GM18870 (cell line): ENCODE measurements around the gene TOMM20.

Experiments used
- ATAC-seq: cut with Tn5 transposase; IDR thresholded peaks from one replicate; pipeline ENCODE4 v1.9.1; 2021; ENCODE audit warnings: moderate library complexity; ENCODE audit not compliant: unreplicated experiment

The TOMM20 gene

GRCh38 chr1:235136111-235136510 is 7.5 kb upstream of the TOMM20 start:
- no peak for ATAC-seq

GRCh38 chr1:235134171-235134570 is 5.5 kb upstream of the TOMM20 start:
- no peak for ATAC-seq

DNA sequence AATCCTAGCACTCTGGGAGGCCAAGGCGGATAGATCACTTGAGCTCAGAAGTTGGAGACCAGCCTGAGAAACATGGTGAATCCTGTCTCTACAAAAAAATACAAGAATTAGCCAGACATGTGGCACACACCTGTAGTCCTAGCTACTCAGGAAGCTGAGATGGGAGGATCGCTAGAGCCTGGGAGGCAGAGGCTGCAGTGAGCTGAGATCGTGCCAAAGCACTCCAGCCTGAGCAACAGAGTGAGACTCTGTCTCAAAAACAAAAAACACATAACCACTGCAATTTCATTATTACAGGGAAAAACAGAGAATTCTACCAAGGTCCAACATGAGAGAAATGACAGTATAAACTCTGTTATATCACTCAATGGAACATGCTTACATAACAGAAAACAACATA is 4.4 kb upstream of the TOMM20 start:
- no peak for ATAC-seq

GRCh38 chr1:235131961-235132360 is 3.3 kb upstream of the TOMM20 start:
- no peak for ATAC-seq

DNA sequence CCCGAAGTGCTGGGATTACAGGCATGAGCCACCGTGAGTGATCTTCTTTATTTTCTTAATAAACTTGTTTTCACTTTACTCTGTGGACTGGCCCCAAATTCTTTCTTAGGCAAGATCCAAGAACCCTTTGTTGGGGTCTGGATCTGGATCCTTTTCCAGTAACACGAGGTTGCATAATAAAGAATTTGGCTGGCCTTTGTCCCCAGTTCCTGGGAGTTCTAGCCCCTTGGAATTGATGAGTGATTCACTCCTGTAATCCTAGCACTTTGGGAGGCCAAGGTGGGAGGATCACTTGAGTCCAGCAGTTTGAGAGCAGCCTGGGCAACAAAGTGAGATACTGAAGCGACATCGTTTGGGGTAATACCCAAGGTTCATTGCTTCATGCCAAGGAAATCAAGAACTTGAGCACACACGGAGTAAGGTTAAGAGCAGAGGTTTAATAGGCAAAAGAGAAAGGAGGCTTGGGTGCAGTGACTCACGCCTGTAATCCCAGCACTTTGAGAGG is 2.2 kb upstream of the TOMM20 start:
- no peak for ATAC-seq

GRCh38 chr1:235129774-235130570 is 1.3 kb upstream of the TOMM20 start:
- no peak for ATAC-seq

DNA sequence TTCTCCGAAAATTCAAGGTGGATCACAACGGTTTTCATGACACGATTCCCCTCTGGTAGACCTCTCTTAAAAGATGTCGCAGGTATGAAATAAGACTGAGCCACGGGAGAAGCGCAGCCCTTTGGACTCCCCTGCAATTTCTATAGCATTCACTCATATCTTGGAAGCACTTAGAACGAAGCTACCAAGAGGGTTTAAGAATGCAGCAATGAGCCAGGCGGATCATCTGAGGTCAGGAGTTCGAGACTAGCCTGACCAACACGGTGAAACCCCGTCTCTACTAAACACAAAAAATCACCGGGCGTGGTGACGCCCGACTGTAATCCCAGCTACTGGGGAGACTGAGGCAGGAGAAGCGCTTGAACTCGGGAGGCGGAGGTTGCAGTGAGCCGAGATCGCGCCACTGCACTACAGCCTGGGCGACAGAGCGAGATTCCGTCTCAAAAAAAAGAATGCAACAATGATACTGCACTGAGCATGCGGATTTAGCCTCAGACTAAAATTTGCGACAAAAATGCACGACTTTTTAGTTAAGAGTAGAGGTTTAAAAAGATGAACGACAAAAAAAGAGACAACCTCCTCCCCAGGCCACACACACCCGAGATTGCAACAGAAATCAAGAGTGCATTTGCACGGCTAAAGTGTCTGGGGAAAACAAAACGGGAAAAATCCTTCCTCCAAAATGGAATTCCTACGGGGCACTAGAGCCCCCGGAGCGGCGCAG is 743 bp downstream of the TOMM20 start:
- no peak for ATAC-seq

DNA sequence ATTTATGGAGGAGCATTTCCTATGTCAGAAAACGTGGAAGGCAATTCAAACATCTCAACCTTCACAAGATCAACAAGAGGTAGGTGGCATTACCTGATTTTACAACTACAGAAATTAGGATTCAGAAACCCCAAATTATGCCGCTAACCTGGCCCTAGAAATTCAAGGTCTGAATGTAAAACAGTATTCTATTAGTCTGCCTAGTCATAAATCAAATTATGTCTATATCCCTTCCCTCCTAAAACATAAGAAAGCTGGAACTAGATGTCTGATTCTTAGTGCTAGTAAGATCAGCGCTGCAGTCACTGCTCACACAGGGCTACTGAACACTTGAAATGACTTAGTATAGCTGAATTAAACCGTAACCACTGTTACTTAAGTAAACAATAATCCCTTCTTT is 1.4 kb downstream of the TOMM20 start:
- no peak for ATAC-seq

DNA sequence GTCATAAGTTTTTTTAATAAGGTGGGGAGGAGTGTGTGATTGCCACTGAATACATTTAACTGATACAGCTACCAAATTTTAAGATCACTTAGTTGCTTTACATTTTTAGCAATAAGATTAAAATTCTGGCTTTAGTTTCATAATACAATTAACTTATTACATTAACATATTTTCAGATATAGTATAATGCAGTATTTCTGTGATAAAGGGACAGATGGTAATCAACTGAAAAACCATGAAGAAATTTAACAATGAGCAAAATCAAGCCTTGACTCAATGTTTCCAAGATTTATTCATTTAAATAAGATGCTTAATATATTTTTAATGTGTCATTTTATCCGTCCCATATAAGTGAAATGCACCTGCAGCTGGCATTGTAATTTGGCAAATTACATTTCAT is 4.0 kb downstream of the TOMM20 start:
- ATAC-seq: no peak

GRCh38 chr1:235124111-235124510 is 4.5 kb downstream of the TOMM20 start:
- ATAC-seq: no peak

DNA sequence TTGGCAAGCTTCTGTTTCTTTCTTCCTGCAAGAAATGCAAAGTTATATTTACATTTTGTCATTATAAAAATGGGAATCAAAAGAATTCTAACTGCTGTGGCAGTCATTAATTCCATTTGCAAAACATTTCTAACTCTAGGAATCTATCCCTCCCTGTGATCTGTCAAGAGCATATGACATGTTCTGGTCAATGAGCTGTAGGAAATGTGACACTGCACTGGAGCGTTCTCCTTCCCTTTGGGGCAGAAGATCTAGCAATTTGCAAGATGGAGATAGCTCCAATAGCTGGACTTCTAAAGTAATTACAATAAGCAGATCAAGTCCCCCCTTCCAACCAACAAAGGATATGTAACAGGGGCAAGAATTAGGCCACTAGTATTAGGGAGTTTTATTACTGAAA is 6.3 kb downstream of the TOMM20 start:
- ATAC-seq: no peak

GRCh38 chr1:235113183-235113917 is 15.3 kb downstream of the TOMM20 start:
- no peak for ATAC-seq

GRCh38 chr1:235112297-235113182 is 16.1 kb downstream of the TOMM20 start:
- ATAC-seq: no peak

DNA sequence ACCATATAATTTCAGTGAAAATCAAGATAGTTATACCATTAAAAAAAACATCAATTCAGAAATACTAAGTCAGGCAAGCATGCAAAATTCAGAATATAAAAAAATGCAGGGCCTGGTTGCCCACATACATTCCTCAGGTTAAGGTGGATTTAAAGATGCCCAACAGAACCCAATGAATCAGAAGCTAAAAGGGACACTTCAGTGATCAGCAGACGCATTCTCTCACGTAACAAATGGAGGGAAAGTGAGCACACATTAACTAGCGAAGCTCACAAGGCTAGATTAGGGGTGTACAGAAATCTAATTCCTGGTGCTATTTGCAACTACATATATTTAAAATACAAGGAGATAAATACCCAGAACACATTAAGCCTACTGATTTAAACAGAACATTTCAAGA is 17.5 kb downstream of the TOMM20 start:
- ATAC-seq: no peak

- no peak for ATAC-seq
Observed at GRCh38 chr1:235108876-235109275, 19.8 kb downstream of the TOMM20 start.

DNA sequence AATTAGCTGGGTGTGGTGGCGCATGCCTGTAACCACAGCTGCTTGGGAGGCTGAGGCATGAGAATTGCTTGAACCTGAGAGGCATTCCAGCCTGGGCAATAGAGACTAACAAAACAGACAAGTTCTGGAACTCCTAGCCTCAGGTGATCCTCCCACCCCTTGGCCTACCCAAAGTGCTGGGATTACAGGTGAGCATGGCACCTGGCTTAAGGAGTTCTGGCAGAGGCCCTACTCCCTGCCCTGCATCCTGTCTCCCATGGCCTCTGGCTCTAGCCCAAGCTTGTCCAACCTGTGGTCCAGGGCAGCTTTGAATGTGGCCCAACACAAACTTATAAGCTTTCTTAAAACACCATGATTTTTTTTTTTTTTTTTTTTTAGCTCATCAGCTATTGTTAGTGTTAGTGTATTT is 20.4 kb downstream of the TOMM20 start:
- ATAC-seq: no peak

GRCh38 chr1:235107368-235108184 is 21.1 kb downstream of the TOMM20 start:
- ATAC-seq: no peak

GRCh38 chr1:235106457-235106856 is 22.2 kb downstream of the TOMM20 start:
- no peak for ATAC-seq
